Activated T-helper 9 cell treated with anti-CD3 and anti-CD28 coated beads, Interleukin-2, amount 50 U/mL, for 16 hours (primary cell): ENCODE data around the gene STMP1.
A peak's percentile ranks its signal among the peaks of the same experiment; 100 is the strongest.
"Not testable (repeated sequence)": the region's sequence is repeated elsewhere in the genome, so short reads cannot be mapped to it uniquely, and the experiment has no call there.

Experiments
- DNase-seq: peaks from one replicate; pipeline ENCODE4 v3.0.0-alpha.2; 2020; ENCODE audit warnings: low read depth

Gene STMP1

DNA sequence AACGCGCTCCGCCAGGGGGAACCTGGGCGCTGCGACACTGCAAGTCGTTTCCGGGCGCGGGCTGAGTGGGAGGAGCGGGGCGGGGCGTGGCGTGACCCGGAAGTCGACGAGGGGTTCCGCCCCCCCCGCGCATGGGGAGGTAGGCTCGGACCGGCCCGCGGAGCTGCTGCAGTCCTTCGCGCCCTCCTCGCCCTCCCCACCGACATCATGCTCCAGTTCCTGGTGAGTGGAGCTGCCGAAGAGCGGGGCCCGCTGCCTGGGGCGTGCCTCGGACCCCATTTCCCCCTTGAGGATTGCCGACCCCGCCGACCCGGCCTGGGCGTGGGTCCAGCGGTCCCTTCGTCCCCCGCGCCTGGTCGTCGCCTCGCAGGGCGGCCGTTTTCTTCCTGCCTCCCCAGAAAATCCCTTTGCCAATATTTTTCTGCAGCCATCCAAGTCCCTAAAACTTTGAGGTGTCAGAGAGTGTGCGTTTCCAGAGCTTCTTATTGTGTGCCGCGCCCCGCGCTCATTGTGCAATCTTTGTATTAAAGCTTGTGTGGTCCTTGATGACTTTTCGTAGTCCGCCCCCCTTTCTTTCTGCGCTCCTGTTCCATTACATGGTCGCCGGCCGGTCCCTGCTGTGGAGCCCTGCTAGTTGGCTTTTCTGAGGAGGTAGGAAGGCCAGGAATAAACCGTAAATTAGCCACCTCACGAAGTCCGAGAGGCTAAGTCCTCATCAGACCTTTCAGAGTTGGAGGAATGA, at the start of gene STMP1:
TSS of gene STMP1 (plus strand) at position 142 of the 742 bp plus-strand sequence.
- peak; percentile 97 for DNase-seq

DNA sequence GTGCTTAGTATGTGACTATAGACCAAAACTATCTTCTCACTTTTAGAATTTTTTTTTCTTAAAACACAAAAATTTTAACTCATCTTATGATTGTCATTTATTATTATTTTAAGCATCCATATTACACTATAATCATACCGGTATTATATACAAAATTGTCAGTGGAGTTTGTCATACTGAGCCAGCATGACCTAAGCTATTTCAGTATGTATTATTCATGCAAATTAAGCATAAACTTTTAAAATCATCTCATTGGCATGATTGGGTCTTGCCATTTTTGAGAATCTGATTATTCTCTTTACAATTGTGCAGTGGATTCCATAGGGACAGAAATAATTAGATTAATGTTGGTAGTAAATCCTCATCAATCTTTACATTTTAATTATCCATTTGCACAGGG, 46.2 kb upstream of the STMP1 start:
- DNase-seq: no peak

DNA sequence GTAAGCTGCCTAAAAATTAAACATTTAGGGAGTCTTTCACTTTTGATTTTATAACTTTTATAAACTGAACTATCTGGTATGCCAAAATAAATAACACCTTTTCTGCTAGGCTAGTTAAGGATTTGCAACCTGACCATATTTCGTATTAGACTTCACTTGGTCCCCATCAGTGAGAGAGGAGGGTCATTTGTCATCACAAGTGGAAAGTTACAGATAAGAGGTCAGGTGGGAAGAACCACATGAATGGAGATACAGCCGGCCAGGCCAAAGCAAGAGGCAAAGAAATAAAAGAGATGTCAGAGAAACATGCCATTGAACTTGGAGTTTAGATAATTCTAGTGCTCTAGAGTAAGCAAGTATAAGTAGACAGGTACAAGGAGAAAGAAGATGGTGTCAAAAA, 44.5 kb upstream of the STMP1 start:
- no peak for DNase-seq

DNA sequence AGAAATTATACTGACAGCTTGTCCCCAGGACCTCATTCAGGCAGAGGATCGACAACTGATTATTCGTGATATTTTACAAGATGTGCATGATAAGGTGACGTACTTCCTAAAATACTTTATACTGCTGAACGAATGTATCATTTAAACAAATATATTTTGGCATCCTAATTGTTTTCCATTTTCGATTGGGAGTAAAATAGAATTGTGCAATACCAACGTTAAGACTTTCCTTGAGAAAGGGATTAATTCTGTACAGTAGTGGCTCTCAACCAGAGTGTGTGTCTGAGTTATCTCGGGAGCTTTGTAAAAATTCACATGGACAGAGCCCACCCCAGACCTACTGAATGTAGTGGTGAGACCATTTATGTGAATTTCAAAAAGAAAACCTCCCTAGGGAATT, 43.8 kb upstream of the STMP1 start:
- DNase-seq: no peak

DNA sequence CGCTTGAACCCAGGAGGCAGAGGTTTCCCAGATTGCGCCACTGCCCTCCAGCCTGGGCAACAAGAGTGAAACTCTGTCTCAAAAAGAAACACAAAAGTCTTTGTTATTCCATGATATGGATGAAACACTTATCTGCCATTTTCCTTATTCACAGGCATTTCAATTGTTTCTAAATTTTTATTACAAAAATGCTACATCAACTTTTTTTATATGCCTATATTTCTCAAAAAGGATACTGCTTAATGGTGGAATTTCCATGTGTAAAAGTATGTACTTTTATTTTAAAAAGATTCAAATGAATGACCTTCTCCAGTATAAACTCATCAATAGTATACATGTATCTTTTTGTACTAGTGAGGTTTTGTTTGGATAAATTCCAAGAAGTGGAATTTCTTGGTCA, 41.9 kb upstream of the STMP1 start:
- DNase-seq: no peak

DNA sequence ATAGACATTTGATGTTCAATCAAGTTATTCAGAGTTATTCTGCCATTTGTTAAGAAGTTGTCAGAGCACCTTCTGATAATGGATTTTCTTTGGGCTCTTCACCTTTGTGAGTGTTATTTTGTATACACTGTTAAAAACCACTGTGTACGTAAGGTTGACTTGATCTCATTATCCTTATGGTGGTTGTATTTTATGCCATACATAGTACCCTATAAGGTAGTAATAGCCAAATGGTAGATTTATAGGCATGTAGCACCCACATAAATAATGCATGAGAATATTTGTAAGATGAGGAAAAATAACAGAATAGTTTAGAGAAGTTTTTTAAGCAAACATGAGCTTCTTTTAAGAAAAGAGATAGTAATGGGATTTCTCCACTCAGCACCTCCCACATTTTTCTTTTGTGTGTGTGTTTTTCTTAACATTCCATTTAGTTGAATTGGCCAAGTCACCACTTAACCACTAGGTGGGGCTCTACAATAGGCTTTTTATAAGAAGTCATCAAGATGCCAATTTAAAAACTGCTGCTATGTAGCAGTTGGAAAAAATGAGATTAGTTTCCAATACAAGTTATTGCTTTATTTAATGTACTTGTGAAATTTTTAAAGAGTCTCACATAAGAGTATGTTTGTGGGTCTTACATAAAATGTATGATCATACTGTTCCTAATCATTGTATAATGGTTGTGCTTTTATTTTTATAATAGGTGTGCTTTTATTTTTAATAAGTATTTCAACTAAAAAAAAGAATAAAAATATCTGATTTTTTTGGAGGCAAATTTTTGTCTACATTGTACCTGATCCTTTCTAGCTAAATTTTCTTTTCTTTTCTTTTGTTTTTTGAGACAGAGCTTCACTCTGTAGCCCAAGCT, 41.1 kb upstream of the STMP1 start:
- no peak for DNase-seq

DNA sequence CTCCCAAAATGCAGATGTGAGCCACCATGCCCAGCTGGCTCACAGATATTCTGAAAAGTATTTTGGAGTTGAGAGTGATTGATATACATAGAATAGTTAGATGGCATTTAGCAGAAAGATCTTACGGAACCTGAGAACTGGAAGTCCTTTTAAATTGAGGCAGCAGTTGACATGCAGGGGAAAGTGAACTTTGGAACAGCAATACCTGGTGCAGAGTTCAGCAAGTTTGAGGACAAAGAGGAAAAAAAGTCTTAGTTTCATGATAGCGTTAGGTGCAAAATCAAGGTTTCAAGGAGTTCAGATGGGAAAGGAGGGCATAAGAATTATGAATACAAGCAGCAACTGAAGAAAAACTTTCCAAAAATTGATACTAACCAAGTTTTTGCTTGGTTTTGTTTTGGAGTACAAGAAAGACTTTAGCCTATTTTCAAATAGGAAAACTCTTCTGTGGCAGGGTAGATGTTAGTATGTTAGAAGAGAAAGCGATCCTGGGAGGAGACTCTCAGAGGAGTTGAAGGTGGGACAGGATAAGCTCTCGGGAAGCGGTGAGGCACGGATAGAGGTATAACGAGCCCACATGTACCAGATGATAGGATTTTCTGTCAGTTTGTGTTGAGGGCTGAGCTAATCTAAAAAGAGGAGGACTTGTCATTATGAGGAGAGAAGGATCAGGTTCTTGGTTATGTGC, 28.0 kb upstream of the STMP1 start:
- no peak for DNase-seq

DNA sequence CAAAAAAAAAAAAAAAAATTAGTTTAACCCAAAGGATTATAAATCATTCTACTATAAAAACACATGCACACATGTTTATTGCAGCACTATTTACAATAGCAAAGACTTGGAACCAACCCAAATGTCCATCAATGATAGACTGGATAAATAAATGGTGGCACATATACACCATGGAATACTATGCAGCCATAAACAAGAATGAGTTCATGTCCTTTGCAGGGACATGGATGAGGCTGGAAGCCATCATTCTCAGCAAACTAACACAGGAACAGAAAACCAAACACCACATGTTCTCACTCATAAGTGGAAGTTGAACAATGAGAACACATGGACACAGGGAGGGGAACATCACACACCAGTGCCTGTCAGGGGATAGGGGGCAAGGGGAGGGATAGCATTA, 22.6 kb upstream of the STMP1 start:
- DNase-seq: not testable (repeated sequence)

DNA sequence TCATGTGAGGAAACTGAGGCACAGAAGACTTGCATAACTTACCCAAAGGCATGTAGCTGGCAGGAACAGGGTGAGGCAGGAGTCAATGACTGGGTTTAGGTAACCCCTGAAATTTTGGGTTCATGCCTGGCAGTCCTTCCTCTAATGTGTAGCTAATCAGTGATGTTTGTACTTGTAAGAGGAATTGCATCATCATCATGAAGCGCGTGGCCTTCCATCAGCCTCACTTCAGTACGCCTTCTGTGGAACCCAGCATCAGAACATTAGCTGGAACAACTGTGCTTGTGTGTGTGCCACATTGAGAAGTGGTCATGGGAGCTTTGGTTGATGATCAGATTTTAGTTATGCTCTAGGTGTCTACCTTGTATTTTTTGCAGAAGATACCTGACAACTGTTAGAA, 18.2 kb upstream of the STMP1 start:
- no peak for DNase-seq

DNA sequence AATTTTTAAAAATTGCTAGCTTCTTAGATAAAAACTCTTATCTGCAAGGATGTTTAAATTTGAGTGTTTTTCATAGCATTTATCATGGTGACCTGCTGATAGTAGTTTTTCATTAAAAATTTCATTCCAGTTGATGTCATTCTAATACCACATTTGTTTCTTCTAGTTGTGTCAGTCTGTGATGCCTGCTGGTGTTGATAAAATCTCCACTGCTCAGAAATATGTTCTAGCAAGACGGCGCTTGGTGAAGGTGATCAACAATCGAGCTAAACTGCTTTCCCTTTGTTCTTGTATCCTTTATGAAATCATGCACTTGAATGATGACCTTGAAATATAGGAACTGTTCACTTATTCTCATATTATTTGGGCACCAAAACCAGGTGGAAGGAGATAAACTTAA, 17.6 kb upstream of the STMP1 start:
- DNase-seq: no peak

DNA sequence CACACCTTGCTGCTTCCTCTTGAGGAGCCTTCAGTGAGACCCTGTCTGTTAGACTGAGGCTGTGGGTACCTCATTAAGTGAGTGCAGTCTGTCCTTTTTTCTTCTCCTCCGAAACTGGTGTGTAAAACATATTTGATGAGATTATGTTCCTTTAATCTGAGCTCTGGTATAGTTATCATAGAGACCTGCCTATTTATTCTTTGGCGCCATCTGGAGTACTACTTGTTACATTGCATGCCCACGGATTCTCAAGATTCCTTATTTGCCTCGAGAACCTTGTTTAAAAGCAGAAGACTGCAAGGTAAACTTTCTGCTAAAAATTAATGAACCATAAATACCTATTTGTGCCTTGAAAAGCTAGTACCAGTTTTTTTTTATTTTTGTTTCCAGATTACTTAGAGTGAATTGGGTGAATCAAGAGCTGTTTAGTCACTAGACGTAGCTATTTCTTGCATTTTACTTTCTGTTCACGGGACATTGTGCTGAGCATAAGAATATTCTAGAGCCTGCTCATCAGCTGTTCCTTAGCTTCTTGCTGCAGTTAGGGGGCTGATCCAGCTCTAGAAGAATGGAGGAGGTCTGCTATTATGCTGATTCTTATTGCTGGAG, 16.9 kb upstream of the STMP1 start:
- DNase-seq: no peak

DNA sequence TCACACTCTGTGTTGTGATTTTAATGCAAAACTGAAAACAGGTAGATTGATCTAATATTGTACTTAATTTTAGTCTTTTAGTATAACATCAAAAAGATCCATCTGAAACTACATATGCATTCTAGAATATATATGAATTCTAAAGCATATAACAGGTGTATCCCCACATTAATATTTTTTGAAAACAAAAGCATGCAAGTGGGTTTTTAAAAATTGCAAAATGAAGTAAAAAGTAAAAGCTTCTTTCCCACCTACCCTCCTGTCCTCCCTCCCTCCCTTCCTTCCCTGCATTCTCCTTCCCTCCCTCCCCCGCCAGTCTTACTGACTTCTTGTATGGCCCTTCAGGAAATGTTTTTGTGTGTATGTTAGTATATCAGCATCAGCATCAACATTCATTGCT, 14.6 kb upstream of the STMP1 start:
- DNase-seq: no peak

DNA sequence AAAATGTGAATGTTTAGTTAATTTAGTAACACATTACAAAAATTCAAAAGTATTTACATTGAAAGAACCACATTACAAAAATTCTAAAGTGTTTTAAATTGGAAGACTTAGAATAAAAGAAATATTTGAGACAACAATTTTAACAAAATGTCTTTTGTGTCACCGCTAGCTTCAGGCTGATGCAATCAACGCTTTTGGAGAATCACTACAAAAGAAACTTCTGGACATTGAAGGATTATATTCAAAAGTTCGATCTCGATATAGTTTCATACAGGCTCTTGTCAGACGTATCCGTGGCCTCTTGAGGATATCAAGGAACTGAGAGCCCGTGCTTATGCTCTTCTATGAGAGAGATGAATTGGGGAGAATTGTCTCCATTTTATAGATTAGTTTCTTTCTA, 14.1 kb upstream of the STMP1 start:
- no peak for DNase-seq

DNA sequence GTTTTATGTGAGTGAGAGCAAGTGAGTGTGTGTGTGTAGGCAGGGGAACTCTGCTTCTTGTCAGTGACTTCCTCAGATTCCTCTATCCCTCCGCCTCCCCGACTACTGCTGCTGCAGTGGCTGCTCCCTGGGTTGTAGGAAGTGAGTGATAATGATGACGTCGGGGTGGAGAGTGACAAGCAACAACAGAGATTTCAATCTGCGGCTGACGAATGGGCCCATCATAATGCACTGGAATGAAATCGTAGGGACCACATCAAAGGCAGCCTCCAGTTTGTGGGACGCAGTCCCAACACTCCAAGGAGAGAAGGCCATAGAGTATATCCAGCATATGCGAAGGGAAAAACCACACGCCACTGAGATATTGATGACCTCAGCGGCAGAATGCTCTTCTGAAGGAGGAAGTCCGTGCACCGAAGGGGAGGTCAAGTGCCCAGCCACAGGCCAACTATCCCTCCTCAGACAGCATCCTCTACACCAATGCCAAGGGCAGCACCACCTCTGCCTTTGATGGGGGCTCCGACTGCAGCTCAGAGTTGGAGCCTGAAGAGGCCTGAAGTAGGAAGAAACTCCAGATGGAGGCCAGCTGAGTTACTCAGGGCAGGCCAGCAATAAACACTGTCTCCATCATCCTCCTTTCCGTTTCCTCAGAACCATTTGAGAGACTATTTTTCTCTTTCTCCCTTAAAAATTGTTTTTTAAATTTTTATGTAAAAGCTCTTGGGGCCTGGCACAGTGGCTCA, 11.3 kb upstream of the STMP1 start:
- DNase-seq: no peak

DNA sequence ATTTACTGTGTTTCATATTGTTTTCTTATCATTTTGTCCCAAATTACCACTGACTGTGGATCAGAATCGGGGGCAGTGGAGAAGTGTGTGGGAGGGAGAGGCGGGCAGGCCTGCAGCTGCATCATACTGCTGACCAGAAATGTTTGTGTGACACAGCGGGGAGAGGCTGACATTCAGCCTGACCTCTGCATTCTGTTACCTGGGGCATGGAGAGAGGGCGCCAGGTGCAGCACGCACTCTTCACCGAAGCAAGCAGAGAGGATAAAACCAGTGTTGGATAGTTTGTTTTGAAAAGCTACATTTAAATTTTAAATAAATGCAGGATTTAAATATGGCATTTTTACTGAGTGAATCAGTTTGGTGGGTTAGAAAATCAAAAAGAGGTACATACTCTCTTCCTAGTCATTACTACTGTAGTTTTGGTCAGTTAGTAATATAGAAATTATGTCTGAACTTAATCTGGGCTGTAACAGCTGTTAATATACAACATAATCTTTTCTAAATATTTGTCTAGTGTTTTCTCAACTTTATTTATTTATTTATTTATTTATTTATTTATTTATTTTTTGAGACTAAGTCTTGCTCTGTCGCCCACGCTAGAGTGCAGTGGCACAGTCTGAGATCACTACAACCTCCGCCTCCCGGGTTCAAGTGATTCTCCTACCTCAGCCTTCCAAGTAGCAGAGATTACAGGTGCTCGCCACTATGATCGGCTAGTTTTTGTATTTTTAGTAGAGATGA, 8.8 kb upstream of the STMP1 start:
- no peak for DNase-seq

DNA sequence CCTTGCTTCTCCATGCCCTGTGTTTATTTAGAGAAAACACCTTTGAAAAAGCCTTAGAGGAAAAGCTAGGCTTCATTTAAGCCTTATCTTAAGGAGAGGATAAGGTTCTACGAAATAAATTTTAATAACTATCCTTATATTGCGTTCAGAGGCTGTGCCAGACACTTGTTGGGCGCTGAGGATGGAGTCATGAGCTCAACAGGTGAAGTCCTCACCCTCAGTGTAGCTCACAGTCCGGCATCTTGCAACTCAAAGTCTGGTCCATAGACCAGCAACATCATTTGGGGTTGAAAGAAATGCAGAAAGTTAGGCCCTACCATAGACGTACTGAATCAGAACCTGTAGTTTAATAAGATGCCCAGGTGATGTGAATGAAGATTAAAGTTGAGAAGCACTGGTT, 3.8 kb upstream of the STMP1 start:
- no peak for DNase-seq

DNA sequence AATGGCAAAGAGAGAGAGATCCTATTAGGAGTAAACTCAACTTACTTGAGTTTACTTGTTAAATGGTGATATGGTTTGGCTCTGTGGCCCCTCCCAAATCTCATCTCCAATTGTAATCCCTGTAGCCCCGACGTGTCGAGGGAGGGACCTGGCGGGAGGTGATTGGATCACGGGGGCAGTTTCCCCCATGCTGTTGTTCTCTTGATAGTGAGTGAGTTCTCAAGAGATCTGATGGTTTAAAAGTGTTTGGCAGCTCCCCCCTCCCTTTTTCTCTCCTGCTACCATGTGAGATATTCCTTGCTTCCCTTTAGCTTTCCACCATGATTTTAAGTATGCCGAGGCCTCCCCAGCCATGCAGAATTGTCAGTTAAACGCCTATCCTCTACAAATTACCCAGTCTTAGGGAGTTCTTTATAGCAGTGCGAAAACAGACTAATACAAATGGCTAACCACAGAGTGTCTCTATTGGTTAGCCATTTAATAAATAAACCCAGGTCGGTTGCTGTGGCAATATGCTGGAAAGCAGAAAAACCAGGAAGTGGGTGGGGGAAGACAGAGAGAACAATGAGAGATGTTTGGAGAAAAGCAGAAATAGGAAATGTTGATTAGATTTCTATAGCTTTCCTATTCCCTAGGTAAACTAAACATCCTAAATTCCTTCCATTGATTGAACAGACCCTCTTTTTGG, 3.0 kb upstream of the STMP1 start:
- no peak for DNase-seq

DNA sequence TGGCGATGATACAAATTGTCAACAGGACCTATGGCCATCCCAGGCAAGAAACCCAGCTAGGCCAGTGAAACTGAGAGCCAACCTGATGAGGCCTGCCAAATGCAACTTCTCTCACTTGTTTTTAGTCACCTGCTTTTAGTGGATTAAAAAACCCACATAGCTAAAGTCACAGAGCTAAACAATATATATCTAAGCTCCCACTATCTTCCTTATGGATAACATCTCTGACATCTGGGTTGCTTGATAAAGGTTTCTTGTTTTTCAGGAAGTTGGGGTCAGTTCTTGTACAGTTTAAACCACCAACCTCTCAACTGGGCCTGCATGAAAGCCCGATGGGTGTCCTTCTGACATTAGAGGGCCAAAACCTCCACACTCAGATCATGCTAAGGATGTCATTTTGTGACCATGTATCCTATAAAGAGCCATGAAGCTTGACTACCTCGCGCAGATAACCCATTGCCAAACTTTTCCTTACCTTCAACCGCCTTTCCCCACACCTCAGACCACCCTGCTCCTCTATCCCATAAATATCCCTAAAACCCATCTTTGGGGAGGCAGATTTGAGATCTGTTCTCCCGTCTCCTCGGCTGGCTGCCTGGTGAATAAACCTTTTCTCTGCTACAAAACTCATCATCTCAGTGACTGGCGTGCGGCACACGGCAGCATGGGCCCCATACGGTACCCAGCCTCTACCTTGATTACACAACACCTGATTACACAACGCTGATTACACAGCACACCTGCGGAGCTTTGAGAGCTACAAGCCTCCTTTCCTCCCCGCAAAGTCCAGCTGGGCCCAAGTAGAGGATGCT, 797 bp upstream of the STMP1 start:
- DNase-seq: peak; percentile 2

DNA sequence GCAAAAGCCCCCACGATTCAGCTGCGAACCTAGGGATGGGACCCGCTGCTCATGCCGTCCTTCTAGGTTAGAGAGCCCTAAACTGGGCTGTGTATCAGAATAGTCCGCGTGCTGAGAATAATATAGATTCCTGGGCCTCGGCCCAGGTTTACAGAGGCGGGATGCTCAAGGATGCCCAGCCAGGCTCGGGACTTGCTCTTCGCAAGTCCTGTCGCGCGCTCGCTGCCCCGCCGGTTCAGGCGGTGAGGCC, 266 bp upstream of the STMP1 start:
- no peak for DNase-seq

DNA sequence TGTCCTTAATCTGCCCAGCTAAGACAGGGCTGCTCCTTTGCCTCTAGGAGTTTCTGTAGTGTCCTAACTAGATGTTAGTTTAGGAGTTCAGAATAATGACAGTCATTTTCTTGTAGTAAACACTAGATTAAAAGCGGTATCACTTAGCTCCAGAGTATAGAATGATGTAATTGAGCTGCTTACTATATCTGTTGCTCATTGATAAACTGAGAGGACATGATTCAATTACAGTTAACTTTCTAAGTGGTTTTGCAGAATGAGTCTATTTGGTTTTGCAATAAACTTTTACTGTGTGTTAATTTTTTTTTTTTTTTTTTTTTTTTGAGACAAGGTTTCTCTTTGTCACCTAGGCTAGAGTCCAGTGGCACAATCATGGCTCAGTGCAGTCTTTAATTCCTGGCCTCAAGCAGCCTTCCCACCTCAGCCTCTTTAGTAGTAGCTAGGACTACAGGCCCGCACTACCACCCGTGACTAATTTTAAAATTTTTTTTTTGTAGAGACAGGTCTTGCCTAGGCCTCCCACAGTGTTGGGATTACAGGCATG, 1.8 kb downstream of the STMP1 start:
- DNase-seq: no peak
